ENCODE data around the gene CARNS1. TPM values are rescaled to one million over a fixed set of nuclear protein-coding genes. Genes with fewer than 3 reads are reported as not detected.

Gene CARNS1
- total and polyA plus RNA-seq, 12 donors = 0.10 to 0.80 (median 0.35) TPM; not detected in 1

GRCh38 chr11:67441731-67442351 is 26.4 kb downstream of the CARNS1 start:
- WGBS, 4 donors = 86 to 89% (median 88%) methylated on average over 11 to 28 of the region's 28 CpGs
- TF ChIP-seq CTCF (IDR thresholded peaks at IDR 0.05) = no peak
- TF ChIP-seq POLR2A (IDR thresholded peaks at IDR 0.05) = no peak
- DNase-seq = no peak

GRCh38 chr11:67442504-67443404 is 27.3 kb downstream of the CARNS1 start:
- intact Hi-C loops (cut with DNase I) = no loop called here
- H3K27ac ChIP-seq = peak overlapping the region; percentile 39 to 98 (median 91)
- H3K4me1 ChIP-seq (replicated peaks in 1 of 2) = peaks cover 0 to 23% of the 10 kb centered on the region in 2 donors
- TF ChIP-seq POLR2A (IDR thresholded peaks at IDR 0.05) = no peak
- no peak for TF ChIP-seq CTCF (IDR thresholded peaks at IDR 0.05)
- no peaks in the 10 kb centered on the region for H3K27me3 ChIP-seq
- 0 to 38% (median 23%) methylated on average over 8 to 45 of the region's 45 CpGs for WGBS, 4 donors
- DNase-seq = no peak
- H3K4me3 ChIP-seq = peak overlapping the region; percentile 11 to 94 (median 52)
- H3K36me3 ChIP-seq (replicated peaks in 1 of 2) = peaks cover 0 to 32% of the 10 kb centered on the region in 2 donors
- H3K9me3 ChIP-seq (replicated peaks in 1 of 3) = no peaks in the 10 kb centered on the region

More at GRCh38 chr11:67441731-67442351, 26.4 kb downstream of the CARNS1 start:
- peaks cover 0 to 38% of the 10 kb centered on the region in 2 donors for H3K36me3 ChIP-seq (replicated peaks in 1 of 2)
- peak overlapping the region in 1 of 5 donors; percentile 98 for H3K27ac ChIP-seq
- H3K4me3 ChIP-seq = no peak overlapping the region
- H3K4me1 ChIP-seq (replicated peaks in 1 of 2) = peaks cover 0 to 23% of the 10 kb centered on the region in 2 donors
- H3K9me3 ChIP-seq (replicated peaks in 1 of 3) = no peaks in the 10 kb centered on the region
- no peaks in the 10 kb centered on the region for H3K27me3 ChIP-seq
- intact Hi-C loops (cut with DNase I) = no loop called here

- Histone ChIP-seq H3K9me3 (replicated peaks in 1 of 3) (no peaks in the 10 kb centered on the region), H3K27ac (no peak overlapping the region), H3K4me1 (replicated peaks in 1 of 2) (peaks cover 0 to 16% of the 10 kb centered on the region in 2 donors), H3K27me3 (no peaks in the 10 kb centered on the region), H3K4me3 (no peak overlapping the region), H3K36me3 (replicated peaks in 1 of 2) (peaks cover 0 to 14% of the 10 kb centered on the region in 2 donors)
- DNase-seq = no peak
- intact Hi-C loops (cut with DNase I) = no loop called here
- TF ChIP-seq CTCF (IDR thresholded peaks at IDR 0.05) (no peak), POLR2A (IDR thresholded peaks at IDR 0.05) (no peak)
- WGBS, 4 donors = 79 to 89% (median 85%) methylated on average over 5 of the region's 5 CpGs
These were observed 30.0 kb downstream of the CARNS1 start for GRCh38 chr11:67445515-67445914.

GRCh38 chr11:67448220-67448609 is 32.7 kb downstream of the CARNS1 start:
- Histone ChIP-seq H3K27ac (no peak overlapping the region), H3K4me1 (replicated peaks in 1 of 2) (peaks cover 0 to 8% of the 10 kb centered on the region in 2 donors), H3K36me3 (replicated peaks in 1 of 2) (no peaks in the 10 kb centered on the region), H3K9me3 (replicated peaks in 1 of 3) (no peaks in the 10 kb centered on the region), H3K4me3 (no peak overlapping the region), H3K27me3 (no peaks in the 10 kb centered on the region)
- intact Hi-C loops (cut with DNase I) = no loop called here
- 90 to 94% (median 92%) methylated on average over 5 to 7 of the region's 7 CpGs for WGBS, 4 donors
- TF ChIP-seq CTCF (IDR thresholded peaks at IDR 0.05) (no peak), POLR2A (IDR thresholded peaks at IDR 0.05) (no peak)
- DNase-seq = no peak
